Activated CD4-positive, alpha-beta memory T cell treated with anti-CD3 and anti-CD28 coated beads, Interleukin-2, amount 10 ng/mL, durations not matched to agents 7 days and 5 days (primary cell): ENCODE results near the gene HERC3. TPM values are rescaled to one million over a fixed set of nuclear protein-coding genes. Genes with fewer than 3 reads are reported as not detected.
A peak's percentile ranks its signal among the peaks of the same experiment; 100 is the strongest.

ENCODE experiments used
- CTCF ChIA-PET: fragments of 350-600 bp; sonication (Branson Sonifier 250); formaldehyde crosslinking; loops from one replicate; lab custom pipeline; 2021; ENCODE audit warnings: antibody characterized with exemption, inconsistent platforms; lab: Charles Lee
- POLR2A ChIA-PET: fragments of 350-600 bp; sonication (Branson Sonifier 250); formaldehyde crosslinking; loops from one replicate; lab custom pipeline; 2021; ENCODE audit warnings: antibody characterized with exemption; lab: Charles Lee
- DNase-seq: peaks from one replicate; pipeline ENCODE4 v3.0.0-alpha.2; 2020
- H3K27ac Mint-ChIP-seq: one replicate; pipeline ENCODE4 v1.8.0; 2021; ENCODE audit warnings: mild to moderate bottlenecking, mixed read lengths
- H3K27me3 Mint-ChIP-seq: one replicate; pipeline ENCODE4 v1.8.0; 2021; ENCODE audit warnings: mixed read lengths
- H3K36me3 Mint-ChIP-seq: one replicate; pipeline ENCODE4 v1.8.0; 2021; ENCODE audit warnings: low read depth, mixed read lengths
- H3K4me1 Mint-ChIP-seq: one replicate; pipeline ENCODE4 v1.8.0; 2021; ENCODE audit warnings: mixed read lengths
- H3K4me3 Mint-ChIP-seq: one replicate; pipeline ENCODE4 v1.8.0; 2021; ENCODE audit warnings: mild to moderate bottlenecking, mixed read lengths
- H3K9me3 Mint-ChIP-seq: one replicate; pipeline ENCODE4 v1.8.0; 2021; ENCODE audit warnings: mixed read lengths
- total RNA-seq, 2 experiments: library from RNA; stranded (reverse); gene quantifications; one replicate each; pipeline ENCODE4 v1.2.3, GENCODE V29; 2021

HERC3 gene
- 10 to 100 TPM; 36.9 to 41.9 TPM for total RNA-seq

GRCh38 chr4:88591787-88592599, at the start of gene HERC3:
Gene HERC3, plus strand, starts transcription at chr4:88592480. Its CDS starts 13,344 bp downstream, at chr4:88605824.
- no peaks in the 10 kb centered on the region for H3K9me3 Mint-ChIP-seq
- H3K4me3 Mint-ChIP-seq, result peak within 1 kb of the TSS; percentile 94
- peaks cover 16% of the 10 kb centered on the region for H3K36me3 Mint-ChIP-seq
- H3K27ac Mint-ChIP-seq, result peak within 1 kb of the TSS; percentile 82
- CTCF ChIA-PET, result interaction anchor here (1.3 kb wide), 2 partner anchors 9 to 21 kb away, joined by 3 to 4 read pairs; no protein-coding TSS in a partner anchor
- DNase-seq, result peak; percentile 89
- POLR2A ChIA-PET, result interaction anchor here (0.7 to 3.9 kb wide), 7 partner anchors 19 to 307 kb away, joined by 3 to 31 read pairs (median 8); partner anchors contain the start of genes HERC5 and PPM1K
- peaks cover 37% of the 10 kb centered on the region for H3K4me1 Mint-ChIP-seq
- peaks cover 9% of the 10 kb centered on the region for H3K27me3 Mint-ChIP-seq

- no peak overlapping the region for H3K4me3 Mint-ChIP-seq
- no peaks in the 10 kb centered on the region for H3K9me3 Mint-ChIP-seq
- no peaks in the 10 kb centered on the region for H3K4me1 Mint-ChIP-seq
- no peak overlapping the region for H3K27ac Mint-ChIP-seq
- H3K36me3 Mint-ChIP-seq, result no peaks in the 10 kb centered on the region
- no peaks in the 10 kb centered on the region for H3K27me3 Mint-ChIP-seq
- DNase-seq, result no peak
- ChIA-PET CTCF (no interaction called here), POLR2A (no interaction called here)
These were observed 42.5 kb upstream of the HERC3 start for GRCh38 chr4:88549815-88550214.

GRCh38 chr4:88567591-88567990, 24.7 kb upstream of the HERC3 start:
- ChIA-PET POLR2A (no interaction called here), CTCF (interaction anchor here (1.1 kb wide), 1 partner anchor 28 kb away, joined by 3 read pairs; no protein-coding TSS in a partner anchor)
- no peak for DNase-seq
- H3K4me1 Mint-ChIP-seq, result no peaks in the 10 kb centered on the region
- H3K9me3 Mint-ChIP-seq, result no peaks in the 10 kb centered on the region
- H3K27me3 Mint-ChIP-seq, result peaks cover 7% of the 10 kb centered on the region
- no peak overlapping the region for H3K27ac Mint-ChIP-seq
- H3K36me3 Mint-ChIP-seq, result no peaks in the 10 kb centered on the region
- H3K4me3 Mint-ChIP-seq, result no peak overlapping the region

- CTCF ChIA-PET, result no interaction called here
- Mint-ChIP-seq H3K27ac (no peak overlapping the region), H3K9me3 (no peaks in the 10 kb centered on the region), H3K27me3 (peaks cover 3% of the 10 kb centered on the region), H3K4me1 (no peaks in the 10 kb centered on the region), H3K4me3 (no peak overlapping the region), H3K36me3 (no peaks in the 10 kb centered on the region)
- DNase-seq, result no peak
- POLR2A ChIA-PET, result no interaction called here
These were observed 22.3 kb upstream of the HERC3 start for GRCh38 chr4:88570001-88570400.

- no peak for DNase-seq
- H3K27ac Mint-ChIP-seq, result no peak overlapping the region
- CTCF ChIA-PET, result no interaction called here
- no peaks in the 10 kb centered on the region for H3K9me3 Mint-ChIP-seq
- H3K36me3 Mint-ChIP-seq, result no peaks in the 10 kb centered on the region
- no peak overlapping the region for H3K4me3 Mint-ChIP-seq
- H3K27me3 Mint-ChIP-seq, result peaks cover 1% of the 10 kb centered on the region
- no peaks in the 10 kb centered on the region for H3K4me1 Mint-ChIP-seq
- POLR2A ChIA-PET, result no interaction called here
These were observed 18.9 kb upstream of the HERC3 start for GRCh38 chr4:88573276-88573980.

GRCh38 chr4:88573995-88574394, 18.3 kb upstream of the HERC3 start:
- CTCF ChIA-PET, result no interaction called here
- no peak for DNase-seq

GRCh38 chr4:88575186-88575585, 17.1 kb upstream of the HERC3 start:
- no peak for DNase-seq
- no peaks in the 10 kb centered on the region for H3K36me3 Mint-ChIP-seq
- no peaks in the 10 kb centered on the region for H3K9me3 Mint-ChIP-seq
- ChIA-PET POLR2A (no interaction called here), CTCF (no interaction called here)
- no peaks in the 10 kb centered on the region for H3K4me1 Mint-ChIP-seq
- no peak overlapping the region for H3K27ac Mint-ChIP-seq
- no peak overlapping the region for H3K4me3 Mint-ChIP-seq
- H3K27me3 Mint-ChIP-seq, result peaks cover 1% of the 10 kb centered on the region

More at GRCh38 chr4:88573995-88574394, 18.3 kb upstream of the HERC3 start:
- Mint-ChIP-seq H3K4me3 (no peak overlapping the region), H3K27me3 (peaks cover 1% of the 10 kb centered on the region), H3K36me3 (no peaks in the 10 kb centered on the region), H3K4me1 (no peaks in the 10 kb centered on the region), H3K9me3 (no peaks in the 10 kb centered on the region), H3K27ac (no peak overlapping the region)
- POLR2A ChIA-PET, result no interaction called here

- H3K9me3 Mint-ChIP-seq, result no peaks in the 10 kb centered on the region
- H3K27ac Mint-ChIP-seq, result no peak overlapping the region
- H3K4me3 Mint-ChIP-seq, result no peak overlapping the region
- no peaks in the 10 kb centered on the region for H3K4me1 Mint-ChIP-seq
- H3K36me3 Mint-ChIP-seq, result no peaks in the 10 kb centered on the region
- peaks cover 2% of the 10 kb centered on the region for H3K27me3 Mint-ChIP-seq
- ChIA-PET CTCF (no interaction called here), POLR2A (no interaction called here)
- DNase-seq, result no peak
These were observed 9.8 kb upstream of the HERC3 start for GRCh38 chr4:88582493-88582892.

GRCh38 chr4:88583631-88584470, 8.4 kb upstream of the HERC3 start:
- H3K4me3 Mint-ChIP-seq, result no peak overlapping the region
- ChIA-PET CTCF (no interaction called here), POLR2A (no interaction called here)
- no peak overlapping the region for H3K27ac Mint-ChIP-seq
- H3K27me3 Mint-ChIP-seq, result peaks cover 2% of the 10 kb centered on the region
- H3K4me1 Mint-ChIP-seq, result no peaks in the 10 kb centered on the region
- no peaks in the 10 kb centered on the region for H3K36me3 Mint-ChIP-seq
- no peaks in the 10 kb centered on the region for H3K9me3 Mint-ChIP-seq
- DNase-seq, result no peak

GRCh38 chr4:88584471-88584900, 7.8 kb upstream of the HERC3 start:
- Mint-ChIP-seq H3K4me1 (no peaks in the 10 kb centered on the region), H3K36me3 (no peaks in the 10 kb centered on the region), H3K9me3 (no peaks in the 10 kb centered on the region), H3K27me3 (peaks cover 2% of the 10 kb centered on the region), H3K27ac (no peak overlapping the region), H3K4me3 (no peak overlapping the region)
- ChIA-PET CTCF (no interaction called here), POLR2A (no interaction called here)
- no peak for DNase-seq

GRCh38 chr4:88585917-88586316, 6.4 kb upstream of the HERC3 start:
- DNase-seq, result no peak
- Mint-ChIP-seq H3K27me3 (peaks cover 3% of the 10 kb centered on the region), H3K36me3 (no peaks in the 10 kb centered on the region), H3K4me3 (no peak overlapping the region), H3K27ac (no peak overlapping the region), H3K4me1 (no peaks in the 10 kb centered on the region), H3K9me3 (no peaks in the 10 kb centered on the region)
- POLR2A ChIA-PET, result no interaction called here
- CTCF ChIA-PET, result interaction anchor here (0.7 kb wide), 1 partner anchor 875 kb away, joined by 3 read pairs; no protein-coding TSS in a partner anchor

GRCh38 chr4:88587306-88587705, 5.0 kb upstream of the HERC3 start:
- H3K27me3 Mint-ChIP-seq, result peaks cover 7% of the 10 kb centered on the region
- no peak for DNase-seq
- H3K4me3 Mint-ChIP-seq, result no peak overlapping the region
- H3K4me1 Mint-ChIP-seq, result peaks cover 12% of the 10 kb centered on the region
- H3K36me3 Mint-ChIP-seq, result no peaks in the 10 kb centered on the region
- H3K9me3 Mint-ChIP-seq, result no peaks in the 10 kb centered on the region
- H3K27ac Mint-ChIP-seq, result no peak overlapping the region
- ChIA-PET POLR2A (no interaction called here), CTCF (interaction anchor here (0.5 kb wide), 1 partner anchor 303 kb away, joined by 3 read pairs; the partner anchor contains the start of gene PPM1K)
